Central memory CD8-positive, alpha-beta T cell (primary cell): ENCODE data around the gene LBH.
A peak's percentile ranks its signal among the peaks of the same experiment; 100 is the strongest.

Experiments
- ATAC-seq: fragments of 150-1000 bp; cut with Tn5 transposase; replicated peaks from 2 replicates; pipeline ENCODE4 v1.10.0; 2022; ENCODE audit warnings: mild to moderate bottlenecking, moderate FRiP score, moderate number of reproducible peaks; ENCODE audit not compliant: poor library complexity, severe bottlenecking; ENCODE audit errors: extremely low read depth
- DNase-seq, 2 donors: peaks; one replicate each; pipeline ENCODE4 v3.0.0; 2021; ENCODE audit warnings: low spot score in 2 of 2
- H3K27ac Mint-ChIP-seq: one replicate; pipeline ENCODE4 v1.8.0; 2022; ENCODE audit warnings: low read depth, mild to moderate bottlenecking, moderate library complexity, mixed read lengths
- H3K27me3 Mint-ChIP-seq: one replicate; pipeline ENCODE4 v1.8.0; 2022; ENCODE audit warnings: mixed read lengths
- H3K36me3 Mint-ChIP-seq: one replicate; pipeline ENCODE4 v1.8.0; 2022; ENCODE audit warnings: mild to moderate bottlenecking, moderate library complexity, mixed read lengths; ENCODE audit not compliant: insufficient read depth
- H3K4me1 Mint-ChIP-seq: one replicate; pipeline ENCODE4 v1.8.0; 2022; ENCODE audit warnings: mixed read lengths
- H3K4me3 Mint-ChIP-seq: one replicate; pipeline ENCODE4 v1.8.0; 2022; ENCODE audit warnings: mild to moderate bottlenecking, moderate library complexity, mixed read lengths
- H3K9me3 Mint-ChIP-seq: one replicate; pipeline ENCODE4 v1.8.0; 2022; ENCODE audit warnings: mixed read lengths

The LBH gene

DNA sequence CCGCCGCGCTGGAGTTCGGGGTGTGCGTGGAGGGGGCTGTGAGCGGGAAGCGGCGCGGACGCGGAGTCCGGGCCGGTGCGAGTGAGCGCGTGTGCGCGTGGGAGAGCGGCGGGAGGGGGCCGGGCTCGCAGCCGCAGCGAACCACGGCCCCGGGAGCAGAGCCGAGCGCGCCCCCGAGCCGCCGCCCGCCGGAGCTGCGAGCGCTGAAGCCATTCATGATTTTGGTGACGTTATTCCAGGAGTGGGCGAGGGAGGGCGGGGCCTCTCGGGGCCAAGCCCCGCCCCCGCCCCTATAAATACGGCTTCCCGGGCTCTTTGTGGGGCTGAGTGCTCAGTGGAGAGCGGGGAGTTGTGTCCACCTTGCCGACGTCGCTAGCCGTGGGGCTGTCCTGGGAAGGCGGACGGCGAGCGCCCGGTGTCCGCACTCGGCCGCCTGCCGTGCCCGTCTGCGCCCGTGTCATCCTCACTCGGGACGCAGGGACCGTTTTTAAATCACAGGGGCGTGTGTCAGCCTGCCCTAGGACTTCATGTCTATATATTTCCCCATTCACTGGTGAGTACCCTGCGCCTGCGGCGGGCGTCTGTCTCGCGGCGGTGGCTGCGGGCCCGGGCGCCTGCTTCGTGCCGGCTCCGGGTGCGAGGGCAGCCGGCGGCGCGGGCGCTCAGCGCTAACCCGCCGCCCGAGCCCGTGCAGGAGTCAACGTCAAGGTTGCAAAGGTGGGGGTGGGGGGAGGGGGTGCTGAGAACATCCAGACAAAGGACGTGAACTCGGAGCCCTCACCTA is at the start of gene LBH:
TSS of gene LBH (plus strand) at position 323 of the 784 bp plus-strand sequence. CDS start at position 528, 205 bp downstream.
- Mint-ChIP-seq H3K9me3 (no peaks in the 10 kb centered on the region), H3K27me3 (no peaks in the 10 kb centered on the region), H3K36me3 (peaks cover 47% of the 10 kb centered on the region), H3K4me3 (peak within 1 kb of the TSS; percentile 84), H3K27ac (peak within 1 kb of the TSS; percentile 83), H3K4me1 (peaks cover 62% of the 10 kb centered on the region)
- ATAC-seq = peak; percentile 59
- peak; percentile 74 to 78 for DNase-seq

DNA sequence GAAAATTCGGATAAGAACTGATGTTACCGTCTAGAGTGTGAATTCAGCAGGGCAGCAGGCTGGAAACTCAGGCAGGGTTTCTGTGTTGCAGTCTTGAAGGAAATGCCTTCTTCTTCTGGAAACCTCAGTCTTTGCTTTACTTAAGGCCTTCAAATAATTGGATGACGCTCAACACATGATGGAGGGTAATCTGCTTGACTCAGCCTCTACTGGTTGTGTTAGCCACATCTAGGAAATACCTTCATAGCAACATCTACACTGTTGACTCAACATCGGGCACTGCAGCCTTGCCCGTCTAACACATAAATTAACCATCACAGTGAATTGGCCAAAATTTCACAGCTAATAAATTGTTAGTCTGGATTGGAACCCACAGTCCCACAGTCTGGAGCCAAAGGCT is 47.3 kb upstream of the LBH start:
- ATAC-seq (no peak), DNase-seq (no peak)
- H3K36me3 Mint-ChIP-seq = peaks cover 3% of the 10 kb centered on the region
- no peak overlapping the region for H3K4me3 Mint-ChIP-seq
- H3K27me3 Mint-ChIP-seq = peaks cover 17% of the 10 kb centered on the region
- H3K4me1 Mint-ChIP-seq = no peaks in the 10 kb centered on the region
- H3K9me3 Mint-ChIP-seq = no peaks in the 10 kb centered on the region
- H3K27ac Mint-ChIP-seq = no peak overlapping the region

DNA sequence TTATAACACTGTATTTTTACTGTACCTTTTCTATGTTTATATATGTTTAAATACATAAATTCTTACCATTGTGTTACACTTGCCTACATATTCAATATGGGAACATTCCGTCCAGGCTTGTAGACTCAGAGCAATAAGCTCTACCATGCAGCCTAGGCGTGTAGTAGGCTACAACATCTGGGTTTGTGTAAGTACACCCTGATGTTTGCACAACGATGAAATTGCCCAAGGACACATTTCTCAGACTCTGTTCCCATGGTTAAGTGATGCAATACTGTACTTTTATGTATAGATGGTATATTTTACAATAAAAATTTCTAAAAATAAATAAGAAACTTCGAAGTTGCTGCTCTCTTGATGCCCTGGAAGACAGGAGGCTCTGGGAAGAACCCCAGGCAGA is 46.2 kb upstream of the LBH start:
- H3K9me3 Mint-ChIP-seq = no peaks in the 10 kb centered on the region
- DNase-seq (no peak), ATAC-seq (no peak)
- H3K4me3 Mint-ChIP-seq = no peak overlapping the region
- H3K27ac Mint-ChIP-seq = no peak overlapping the region
- peaks cover 3% of the 10 kb centered on the region for H3K36me3 Mint-ChIP-seq
- peaks cover 17% of the 10 kb centered on the region for H3K27me3 Mint-ChIP-seq
- no peaks in the 10 kb centered on the region for H3K4me1 Mint-ChIP-seq

DNA sequence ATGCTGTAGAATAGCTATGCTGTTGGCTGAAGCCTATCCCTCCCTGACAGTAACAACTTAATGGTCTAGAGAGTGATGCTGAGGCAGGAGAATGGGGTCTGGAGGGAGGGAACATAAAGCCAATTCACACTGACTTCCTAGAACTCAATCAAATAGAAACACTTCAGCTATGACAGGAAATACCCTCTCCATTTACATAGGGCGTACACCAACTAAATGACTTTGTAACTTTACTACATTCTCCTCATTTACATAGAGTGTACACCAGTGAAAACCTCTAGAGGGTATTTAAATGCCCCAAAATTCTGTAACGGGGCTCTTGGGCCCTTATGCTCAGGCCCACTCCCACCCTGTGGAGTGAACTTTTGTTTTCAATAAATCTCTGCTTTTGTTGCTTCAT is 43.0 kb upstream of the LBH start:
- peaks cover 8% of the 10 kb centered on the region for H3K27me3 Mint-ChIP-seq
- H3K36me3 Mint-ChIP-seq = peaks cover 2% of the 10 kb centered on the region
- no peak overlapping the region for H3K27ac Mint-ChIP-seq
- H3K4me3 Mint-ChIP-seq = no peak overlapping the region
- ATAC-seq = no peak
- H3K4me1 Mint-ChIP-seq = no peaks in the 10 kb centered on the region
- DNase-seq = no peak
- no peaks in the 10 kb centered on the region for H3K9me3 Mint-ChIP-seq

DNA sequence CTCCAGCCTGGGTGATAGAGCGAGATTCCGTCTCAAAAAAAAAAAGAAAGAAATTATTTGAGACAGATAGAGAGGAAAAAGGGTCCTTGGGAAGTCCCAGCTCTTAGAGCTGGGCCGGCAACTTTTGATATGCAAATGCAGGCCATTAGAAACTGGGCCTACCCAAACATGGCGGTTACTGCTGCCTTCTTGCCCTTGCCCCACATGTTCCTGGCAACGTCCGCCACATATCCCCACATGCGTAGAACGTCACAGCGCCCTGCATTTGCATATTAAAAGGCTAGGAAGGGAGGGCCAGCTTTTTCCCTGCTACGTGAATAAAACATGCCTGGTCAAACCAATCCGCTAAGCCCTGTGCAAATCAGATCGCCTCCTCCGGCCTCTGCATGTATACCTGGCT is 40.7 kb upstream of the LBH start:
- H3K36me3 Mint-ChIP-seq = no peaks in the 10 kb centered on the region
- H3K27me3 Mint-ChIP-seq = peaks cover 20% of the 10 kb centered on the region
- H3K9me3 Mint-ChIP-seq = no peaks in the 10 kb centered on the region
- DNase-seq = no peak
- no peak overlapping the region for H3K27ac Mint-ChIP-seq
- no peak for ATAC-seq
- no peak overlapping the region for H3K4me3 Mint-ChIP-seq
- no peaks in the 10 kb centered on the region for H3K4me1 Mint-ChIP-seq

DNA sequence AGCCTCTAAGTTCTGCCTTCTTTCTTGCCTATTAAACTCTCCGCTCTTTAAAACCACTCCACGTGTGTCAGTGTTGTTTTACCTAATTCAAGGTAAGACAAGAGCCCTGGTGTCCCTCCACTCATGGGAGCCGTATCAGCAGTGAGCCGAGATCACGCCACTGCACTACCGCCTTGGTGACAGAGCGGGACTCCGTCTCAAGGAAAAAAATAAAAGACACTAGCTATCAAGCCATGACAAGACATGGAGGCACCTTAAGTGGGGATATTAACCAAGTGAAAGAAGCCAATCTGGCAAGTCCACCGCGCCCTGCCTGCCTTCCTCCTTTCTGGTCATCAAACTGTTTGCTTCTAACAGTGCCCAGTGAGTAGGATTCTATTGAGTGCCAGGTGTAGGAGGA is 40.2 kb upstream of the LBH start:
- DNase-seq (no peak), ATAC-seq (no peak)
- no peaks in the 10 kb centered on the region for H3K9me3 Mint-ChIP-seq
- H3K27ac Mint-ChIP-seq = no peak overlapping the region
- no peaks in the 10 kb centered on the region for H3K36me3 Mint-ChIP-seq
- H3K4me1 Mint-ChIP-seq = no peaks in the 10 kb centered on the region
- no peak overlapping the region for H3K4me3 Mint-ChIP-seq
- peaks cover 16% of the 10 kb centered on the region for H3K27me3 Mint-ChIP-seq

DNA sequence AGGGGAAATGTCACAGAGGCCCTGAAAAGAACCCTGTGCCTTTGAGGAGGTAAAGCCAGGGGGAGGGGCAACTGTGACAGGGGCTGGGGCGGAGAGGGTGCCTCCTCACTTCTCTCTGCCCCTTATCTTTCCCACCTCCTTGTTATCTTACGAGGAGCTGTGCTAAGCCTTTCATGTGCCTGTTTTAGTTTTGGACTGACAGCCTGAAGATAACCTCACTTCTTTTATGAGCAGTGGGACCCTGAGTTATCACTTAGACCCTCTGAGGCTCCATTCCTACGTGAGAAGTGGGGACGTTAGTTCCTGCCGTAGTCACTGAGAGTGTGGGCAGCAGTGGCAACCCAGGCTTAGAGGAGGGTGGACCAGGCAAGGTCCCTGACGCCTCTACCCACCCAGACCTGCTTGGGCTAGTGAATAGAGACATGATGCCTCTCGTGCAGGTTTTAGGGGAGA is 39.5 kb upstream of the LBH start:
- H3K27ac Mint-ChIP-seq = no peak overlapping the region
- no peaks in the 10 kb centered on the region for H3K4me1 Mint-ChIP-seq
- DNase-seq (no peak), ATAC-seq (no peak)
- no peaks in the 10 kb centered on the region for H3K36me3 Mint-ChIP-seq
- H3K4me3 Mint-ChIP-seq = no peak overlapping the region
- no peaks in the 10 kb centered on the region for H3K9me3 Mint-ChIP-seq
- H3K27me3 Mint-ChIP-seq = peaks cover 16% of the 10 kb centered on the region

DNA sequence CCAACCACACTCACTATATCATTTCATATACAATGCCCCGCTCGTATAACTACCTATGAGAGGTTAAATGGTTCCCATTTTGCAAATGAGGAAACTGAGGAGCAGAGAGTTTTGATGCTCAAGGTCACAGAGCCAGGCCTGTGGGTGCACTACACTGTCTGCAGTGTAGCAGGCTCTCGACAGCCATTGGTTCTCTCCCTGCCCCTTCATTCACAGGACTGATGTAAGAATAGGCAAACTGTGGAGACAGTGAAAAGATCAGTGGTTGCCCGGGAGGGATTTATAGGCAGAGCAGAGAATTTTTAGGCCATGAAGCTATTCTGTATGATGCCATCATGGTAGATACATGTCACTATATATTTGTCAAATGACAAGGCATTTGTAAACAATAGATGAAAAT is 39.0 kb upstream of the LBH start:
- ATAC-seq = no peak
- no peaks in the 10 kb centered on the region for H3K9me3 Mint-ChIP-seq

DNA sequence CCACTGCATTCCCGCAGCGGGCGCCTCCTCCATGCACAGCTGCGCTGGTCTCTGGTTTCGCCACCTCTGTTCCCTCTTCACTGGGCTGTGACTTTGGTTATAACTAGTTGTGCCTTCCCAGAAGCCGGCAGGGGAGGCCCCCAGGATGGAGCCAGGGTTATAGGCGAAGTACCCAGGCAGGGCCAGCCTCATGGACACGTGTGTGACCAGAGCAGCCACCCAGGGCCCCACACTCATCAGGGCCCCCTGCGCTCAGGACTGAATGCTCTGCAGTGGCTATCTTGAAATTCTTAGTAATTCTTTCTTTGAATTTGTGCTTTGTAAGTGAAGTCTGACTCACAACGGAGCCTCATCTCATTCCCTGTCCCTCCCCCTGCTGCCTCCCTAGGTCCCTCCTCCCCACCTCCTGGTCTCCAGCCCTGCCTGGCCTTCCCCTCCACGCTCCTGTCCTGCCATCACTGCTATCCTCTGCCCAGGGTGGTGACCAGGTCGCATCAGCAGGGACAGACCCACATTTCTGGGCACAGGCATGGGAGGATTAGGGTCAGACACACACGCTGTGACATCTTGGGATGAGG is 38.1 kb upstream of the LBH start:
- ATAC-seq (no peak), DNase-seq (no peak)
- Mint-ChIP-seq H3K9me3 (no peaks in the 10 kb centered on the region), H3K27me3 (peaks cover 16% of the 10 kb centered on the region), H3K4me1 (no peaks in the 10 kb centered on the region), H3K36me3 (no peaks in the 10 kb centered on the region), H3K27ac (no peak overlapping the region), H3K4me3 (no peak overlapping the region)

More for the DNA sequence above, 39.0 kb upstream of the LBH start:
- no peaks in the 10 kb centered on the region for H3K4me1 Mint-ChIP-seq
- DNase-seq = no peak
- H3K27ac Mint-ChIP-seq = no peak overlapping the region
- H3K4me3 Mint-ChIP-seq = no peak overlapping the region
- H3K36me3 Mint-ChIP-seq = no peaks in the 10 kb centered on the region
- H3K27me3 Mint-ChIP-seq = peaks cover 16% of the 10 kb centered on the region

DNA sequence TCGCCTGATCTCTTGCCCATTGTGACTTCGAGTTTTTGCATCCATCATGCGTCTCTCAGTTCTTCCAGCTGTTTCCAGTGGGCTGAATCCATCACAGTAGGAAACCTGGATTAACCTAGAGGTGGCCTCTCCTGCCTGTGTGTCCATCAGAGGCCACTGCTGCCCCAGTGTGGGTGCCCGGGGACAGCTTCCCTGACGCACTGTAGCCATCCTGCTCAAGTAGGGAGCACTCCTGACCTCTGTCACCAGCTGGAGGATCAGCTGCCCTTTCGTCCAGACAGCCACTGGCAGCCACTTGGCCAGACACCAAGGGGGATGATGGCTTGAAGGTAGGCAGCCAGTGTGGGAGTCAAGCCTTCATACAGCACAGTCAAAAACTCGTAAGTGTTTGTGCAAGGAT is 36.9 kb upstream of the LBH start:
- Mint-ChIP-seq H3K4me3 (no peak overlapping the region), H3K36me3 (no peaks in the 10 kb centered on the region), H3K27me3 (peaks cover 16% of the 10 kb centered on the region), H3K9me3 (no peaks in the 10 kb centered on the region), H3K27ac (no peak overlapping the region), H3K4me1 (no peaks in the 10 kb centered on the region)
- DNase-seq (no peak), ATAC-seq (no peak)

DNA sequence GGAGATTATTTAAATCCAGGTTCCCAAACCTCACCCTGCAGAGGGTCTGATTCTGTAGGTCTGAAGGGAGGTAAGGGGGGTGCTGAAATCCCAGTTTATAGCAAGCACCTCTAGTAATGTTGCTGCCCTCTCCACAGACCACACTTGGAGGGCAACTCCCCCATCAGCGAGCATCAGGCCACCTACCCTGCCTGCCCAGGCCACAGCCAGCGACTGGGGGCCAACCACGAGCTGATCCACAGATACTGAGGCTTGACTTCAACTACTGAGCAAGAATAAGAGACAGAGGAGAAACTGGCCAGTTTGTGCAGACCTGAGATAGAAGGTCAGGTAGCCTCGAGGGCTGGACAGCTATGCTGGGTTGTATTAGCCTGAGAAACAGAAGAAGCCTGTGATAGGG is 36.3 kb upstream of the LBH start:
- Mint-ChIP-seq H3K36me3 (no peaks in the 10 kb centered on the region), H3K4me3 (no peak overlapping the region), H3K27ac (peak overlapping the region; percentile 23), H3K4me1 (no peaks in the 10 kb centered on the region), H3K27me3 (peaks cover 16% of the 10 kb centered on the region), H3K9me3 (no peaks in the 10 kb centered on the region)
- no peak for DNase-seq
- ATAC-seq = no peak

DNA sequence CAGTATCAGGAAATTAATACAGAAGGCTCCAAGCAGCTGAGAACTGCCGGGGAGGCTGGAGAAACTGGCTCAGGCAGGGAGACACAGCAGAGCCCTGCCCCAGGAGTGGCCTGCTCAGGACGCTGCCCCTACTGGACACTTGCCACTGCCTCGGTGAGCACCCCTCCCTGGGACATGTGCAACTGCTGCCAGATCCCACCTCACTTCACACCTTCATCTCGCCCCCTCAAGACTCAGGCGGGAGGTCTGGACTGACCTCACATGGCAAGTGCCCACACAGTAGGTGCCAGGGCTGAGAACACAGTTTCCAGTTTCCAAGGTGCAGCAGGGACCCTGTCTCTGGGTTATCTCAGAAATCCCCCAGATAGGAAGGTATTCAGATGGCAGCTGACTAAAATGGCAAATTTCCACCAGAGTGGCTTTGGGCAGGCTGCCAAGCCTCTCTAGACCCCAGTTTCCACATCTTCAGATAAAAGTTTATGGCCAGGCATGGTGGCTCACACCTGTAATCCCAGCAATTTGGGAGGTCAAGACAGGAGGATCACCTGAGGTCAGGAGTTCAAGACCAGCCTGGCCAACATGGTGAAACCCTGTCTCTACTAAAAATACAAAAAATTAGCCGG is 33.7 kb upstream of the LBH start:
- no peak for ATAC-seq

DNA sequence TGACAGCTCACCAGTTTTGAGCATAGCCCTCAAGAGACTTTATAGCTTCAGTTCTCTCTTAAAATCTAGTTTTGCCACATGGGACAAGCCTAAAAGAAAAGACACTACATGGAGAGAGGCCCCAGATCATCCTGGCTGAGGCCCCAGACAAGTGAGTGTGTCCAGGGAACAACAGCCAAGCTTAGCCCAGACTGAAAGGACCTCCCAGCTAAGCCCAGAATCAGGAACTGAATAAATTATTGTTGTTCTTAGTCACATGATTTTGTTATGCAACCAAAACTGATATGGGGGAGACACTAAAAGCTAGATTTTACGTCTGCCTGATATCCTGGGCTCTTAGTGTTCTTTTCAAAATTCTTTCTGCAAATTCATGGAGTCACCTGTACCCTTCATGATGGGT is 29.3 kb upstream of the LBH start:
- Mint-ChIP-seq H3K27me3 (no peaks in the 10 kb centered on the region), H3K9me3 (no peaks in the 10 kb centered on the region), H3K4me3 (no peak overlapping the region), H3K36me3 (no peaks in the 10 kb centered on the region), H3K27ac (no peak overlapping the region), H3K4me1 (no peaks in the 10 kb centered on the region)
- ATAC-seq (no peak), DNase-seq (no peak)

More for the DNA sequence above, 33.7 kb upstream of the LBH start:
- Mint-ChIP-seq H3K4me1 (no peaks in the 10 kb centered on the region), H3K36me3 (no peaks in the 10 kb centered on the region), H3K27me3 (peaks cover 16% of the 10 kb centered on the region), H3K27ac (no peak overlapping the region), H3K9me3 (no peaks in the 10 kb centered on the region), H3K4me3 (no peak overlapping the region)
- no peak for DNase-seq
